Ishikawa (cell line): ENCODE measurements around the gene TMEM255B.

ENCODE experiments used
- CEBPB ChIP-seq: IDR thresholded peaks from 2 replicates; pipeline ENCODE4 v1.6.1; 2012
- CREB1 ChIP-seq: IDR thresholded peaks from 2 replicates; pipeline ENCODE4 v1.6.1; 2012; ENCODE audit warnings: low read depth
- EGR1 ChIP-seq: IDR thresholded peaks from 2 replicates; pipeline ENCODE4 v1.6.1; 2012
- EP300 ChIP-seq: IDR thresholded peaks from 2 replicates; pipeline ENCODE4 v1.6.1; 2012; ENCODE audit warnings: borderline replicate concordance
- FOXM1 ChIP-seq: IDR thresholded peaks from 2 replicates; pipeline ENCODE4 v1.6.1; 2012; ENCODE audit warnings: low read depth, borderline replicate concordance
- NFIC ChIP-seq: IDR thresholded peaks from 2 replicates; pipeline ENCODE4 v1.6.1; 2012
- RAD21 ChIP-seq: IDR thresholded peaks from 2 replicates; pipeline ENCODE4 v1.6.1; 2012; ENCODE audit warnings: low read depth
- REST ChIP-seq: IDR thresholded peaks from 2 replicates; pipeline ENCODE4 v1.6.1; 2012; ENCODE audit warnings: low read depth, mild to moderate bottlenecking
- TAF1 ChIP-seq: IDR thresholded peaks from 2 replicates; pipeline ENCODE4 v1.6.1; 2012; ENCODE audit warnings: low read depth, mild to moderate bottlenecking
- TCF12 ChIP-seq: IDR thresholded peaks from 2 replicates; pipeline ENCODE4 v1.6.1; 2012; ENCODE audit warnings: low read depth
- TEAD4 ChIP-seq: IDR thresholded peaks from 2 replicates; pipeline ENCODE4 v1.6.1; 2012
- YY1 ChIP-seq: IDR thresholded peaks from 2 replicates; pipeline ENCODE4 v1.6.1; 2012; ENCODE audit warnings: low read depth
- ZBTB7A ChIP-seq: IDR thresholded peaks from 2 replicates; pipeline ENCODE4 v1.6.1; 2012; ENCODE audit warnings: low read depth
- TF ChIP-seq, protein P1 (sequence below): IDR thresholded peaks from 2 replicates; pipeline ENCODE4 v1.6.1; 2012
- TF ChIP-seq, protein P2 (sequence below): IDR thresholded peaks from 2 replicates; pipeline ENCODE4 v1.6.1; 2012

Gene TMEM255B

DNA sequence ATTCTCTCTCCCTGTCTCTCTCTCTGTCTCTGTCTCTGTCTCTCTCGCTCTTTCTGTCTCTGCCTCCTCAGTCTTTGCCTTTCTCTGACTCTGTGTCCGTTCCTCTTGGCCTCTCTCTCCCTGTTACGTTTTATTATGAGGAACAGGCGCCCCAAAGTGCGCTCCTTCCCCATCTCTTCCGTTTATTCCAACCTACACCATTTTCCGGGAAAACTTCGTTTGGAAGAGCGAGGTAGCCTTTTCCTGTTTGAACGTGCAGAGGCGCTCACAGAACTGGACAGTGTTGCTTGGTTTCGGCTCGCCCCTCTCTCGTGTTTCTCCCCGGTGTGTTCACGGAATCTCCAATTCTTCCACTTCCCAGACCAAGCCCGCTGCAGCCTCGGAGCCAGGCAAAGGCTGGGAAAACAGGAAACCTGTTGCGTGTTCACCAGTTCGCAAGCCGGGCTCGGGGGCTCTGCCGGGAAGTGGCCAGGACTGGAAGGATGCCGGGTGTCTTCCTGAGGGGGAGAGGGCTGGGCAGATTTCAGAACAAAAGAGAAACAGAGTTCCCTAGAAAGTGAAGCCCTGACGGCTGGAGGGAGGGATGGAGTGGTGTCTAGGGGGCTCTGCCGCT, 605 bp downstream of the TMEM255B start:
- TF ChIP-seq RAD21 (no peak), NFIC (no peak), CEBPB (no peak), TEAD4 (no peak), YY1 (no peak), TCF12 (no peak), EGR1 (no peak), TAF1 (no peak), FOXM1 (no peak), EP300 (no peak), ZBTB7A (no peak), CREB1 (no peak), REST (no peak)
- TF ChIP-seq, protein P1, sequence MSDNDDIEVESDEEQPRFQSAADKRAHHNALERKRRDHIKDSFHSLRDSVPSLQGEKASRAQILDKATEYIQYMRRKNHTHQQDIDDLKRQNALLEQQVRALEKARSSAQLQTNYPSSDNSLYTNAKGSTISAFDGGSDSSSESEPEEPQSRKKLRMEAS: no peak
- TF ChIP-seq, protein P2, sequence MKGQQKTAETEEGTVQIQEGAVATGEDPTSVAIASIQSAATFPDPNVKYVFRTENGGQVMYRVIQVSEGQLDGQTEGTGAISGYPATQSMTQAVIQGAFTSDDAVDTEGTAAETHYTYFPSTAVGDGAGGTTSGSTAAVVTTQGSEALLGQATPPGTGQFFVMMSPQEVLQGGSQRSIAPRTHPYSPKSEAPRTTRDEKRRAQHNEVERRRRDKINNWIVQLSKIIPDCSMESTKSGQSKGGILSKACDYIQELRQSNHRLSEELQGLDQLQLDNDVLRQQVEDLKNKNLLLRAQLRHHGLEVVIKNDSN: no peak

DNA sequence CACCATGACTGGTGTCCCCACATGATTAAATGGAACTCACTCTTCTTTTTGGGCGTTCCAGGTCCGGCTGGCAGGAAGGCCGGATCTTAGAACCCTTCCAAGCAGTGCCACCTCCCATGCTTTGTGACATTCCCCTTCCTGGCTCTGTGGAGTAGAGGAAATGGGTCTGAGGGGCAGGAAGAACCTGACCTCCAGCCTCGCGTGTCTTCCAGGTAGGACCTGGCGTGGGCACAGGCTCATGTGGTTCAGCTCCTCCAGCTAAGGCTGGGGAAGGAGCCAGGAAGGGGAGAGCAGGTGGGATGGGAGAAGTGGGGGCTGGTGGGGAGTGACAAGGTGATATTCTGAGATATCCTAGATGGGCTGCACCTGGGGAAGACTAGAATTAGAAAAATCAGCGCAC, 2.1 kb downstream of the TMEM255B start:
- TF ChIP-seq NFIC (no peak), CREB1 (no peak), EP300 (no peak), TEAD4 (no peak), EGR1 (no peak), YY1 (no peak), FOXM1 (no peak), ZBTB7A (no peak), CEBPB (no peak), RAD21 (no peak), TCF12 (no peak), REST (no peak), TAF1 (no peak)
- TF ChIP-seq, protein P2: no peak
- TF ChIP-seq, protein P1: no peak

- TF ChIP-seq, protein P2: no peak
- TF ChIP-seq CEBPB (no peak), NFIC (no peak), FOXM1 (no peak), TCF12 (no peak), TEAD4 (no peak), CREB1 (no peak), ZBTB7A (no peak)
These were observed 3.0 kb downstream of the TMEM255B start for GRCh38 chr13:113762075-113762474.

DNA sequence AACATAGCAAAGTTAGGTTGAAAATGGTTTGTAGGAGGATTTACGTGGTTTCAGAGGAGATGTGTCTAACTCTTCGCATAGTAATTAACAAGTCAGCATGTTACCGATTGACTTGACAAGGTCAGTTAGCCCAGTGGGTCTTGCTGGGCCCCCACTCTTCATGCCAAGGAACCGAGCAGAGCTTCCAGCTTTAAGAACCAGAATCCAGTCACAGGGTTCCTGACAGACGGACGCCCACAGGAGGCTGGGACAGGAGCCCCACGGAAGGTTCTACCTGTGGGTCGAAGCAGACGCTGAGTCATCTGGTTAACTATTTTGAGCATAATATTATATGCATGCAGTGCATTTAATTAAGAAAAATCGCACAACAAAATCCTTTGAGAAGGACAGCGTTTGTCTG, 3.5 kb downstream of the TMEM255B start:
- TF ChIP-seq, protein P1: no peak
- TF ChIP-seq NFIC: no peak

DNA sequence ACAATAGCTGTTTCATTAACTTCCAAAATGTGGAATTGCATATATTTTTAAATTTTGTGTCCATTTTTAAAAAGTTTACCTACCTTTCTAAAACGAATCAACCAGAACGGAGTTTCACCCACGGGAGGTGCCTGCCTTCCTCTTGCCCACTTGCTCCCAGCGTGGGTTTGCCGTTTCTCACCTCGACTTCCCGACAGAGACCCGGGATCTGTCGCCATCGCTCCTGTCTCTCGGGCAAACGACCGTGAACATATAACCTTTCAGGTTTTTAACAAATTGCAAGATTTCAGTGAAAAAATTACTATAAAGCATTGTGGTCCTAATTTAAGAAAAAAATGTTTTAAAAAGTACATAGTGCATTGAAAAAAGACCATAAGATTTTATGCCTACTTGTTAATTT, 4.2 kb downstream of the TMEM255B start:
- TF ChIP-seq TCF12 (no peak), EGR1 (no peak), YY1 (no peak), RAD21 (no peak), ZBTB7A (no peak)
- TF ChIP-seq, protein P1: no peak
